WI38 (cell line): ENCODE results near the gene UBE2G2.

Experiments used
- H3K4me3 ChIP-seq: 2 replicates; pipeline ENCODE4 v1.5.1; 2011; ENCODE audit warnings: low read depth, mild to moderate bottlenecking, control low read depth, low read length
- CTCF ChIP-seq: IDR thresholded peaks from 2 replicates; pipeline ENCODE4 v1.5.1; 2012; ENCODE audit warnings: low read depth, mild to moderate bottlenecking, control low read depth, low read length

Gene UBE2G2

GRCh38 chr21:44823179-44823660 lies 21.6 kb upstream of the UBE2G2 start:
- TF ChIP-seq CTCF = no peak
- no peak overlapping the region for H3K4me3 ChIP-seq

- no peak for TF ChIP-seq CTCF
- H3K4me3 ChIP-seq = no peak overlapping the region
Observed at GRCh38 chr21:44822484-44823178, 21.0 kb upstream of the UBE2G2 start.

GRCh38 chr21:44820851-44821250 lies 19.2 kb upstream of the UBE2G2 start:
- no peak overlapping the region for H3K4me3 ChIP-seq
- no peak for TF ChIP-seq CTCF

GRCh38 chr21:44819283-44820243 lies 17.9 kb upstream of the UBE2G2 start:
- no peak overlapping the region for H3K4me3 ChIP-seq
- TF ChIP-seq CTCF = no peak

- TF ChIP-seq CTCF = no peak
- H3K4me3 ChIP-seq = peak overlapping the region; percentile 66
Observed at GRCh38 chr21:44818640-44819011, 17.0 kb upstream of the UBE2G2 start.

- peak within 1 kb of the TSS; percentile 66 for H3K4me3 ChIP-seq
Observed at GRCh38 chr21:44817914-44818639, 16.5 kb upstream of the UBE2G2 start, which contains the start of gene SUMO3. Gene SUMO3 (minus strand): TSS chr21:44818062. CDS start chr21:44817968, 94 bp downstream.

More at GRCh38 chr21:44817914-44818639, 16.5 kb upstream of the UBE2G2 start, which contains the start of gene SUMO3:
- no peak for TF ChIP-seq CTCF
